Activated T-cell treated with anti-CD3 and anti-CD28 coated beads, Interleukin-2, amount 50 U/mL, for 1 hour (primary cell): ENCODE data around the gene PFN1.

Source experiments
- DNase-seq: peaks from one replicate; pipeline ENCODE4 v3.0.0-alpha.2; 2020

Gene PFN1

DNA sequence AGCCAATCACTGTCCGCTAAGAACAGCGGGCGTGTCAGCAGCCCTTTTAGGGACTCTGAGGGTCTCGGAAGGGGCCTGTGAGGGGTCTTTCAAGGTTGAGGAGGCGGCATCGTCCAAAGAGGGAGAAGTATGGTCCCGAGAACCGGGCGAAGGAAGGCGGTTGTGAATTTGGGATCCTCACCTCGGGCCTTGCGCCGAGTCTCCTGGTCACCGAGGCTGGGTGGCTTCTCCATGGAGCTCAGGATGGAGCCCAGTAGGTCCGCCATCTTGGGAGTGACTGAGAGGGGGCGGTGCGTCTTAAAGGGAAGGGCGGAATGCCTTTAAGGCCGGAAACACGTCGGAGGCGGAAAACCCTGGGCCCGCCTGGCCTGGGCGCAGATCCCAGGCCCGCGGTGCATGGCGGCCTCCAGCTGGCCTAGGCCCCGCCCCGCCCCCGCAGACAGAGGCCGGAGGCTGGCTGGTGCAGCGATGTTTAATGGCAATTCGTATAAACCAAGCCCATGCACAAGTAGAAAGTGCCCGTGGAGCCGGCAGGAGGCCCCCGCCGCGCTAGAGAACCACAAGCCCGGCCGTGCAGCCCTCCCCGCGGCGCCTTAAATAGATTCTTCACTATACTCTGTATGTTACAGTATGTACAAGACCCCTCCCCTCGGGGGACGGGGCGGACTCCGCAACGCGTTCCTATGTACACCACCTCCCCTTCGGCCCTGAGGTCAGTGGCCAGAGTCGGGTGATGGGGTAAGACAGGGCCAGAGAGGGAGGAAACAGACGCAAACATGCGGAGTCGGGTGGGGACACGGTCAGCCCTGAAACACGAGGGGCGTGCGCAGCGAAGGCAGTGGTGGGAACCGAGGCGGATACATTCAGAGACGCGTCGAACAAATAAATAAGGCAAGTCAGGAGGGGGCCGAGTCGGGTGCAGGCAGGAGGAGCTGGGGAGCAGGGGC, 19.5 kb upstream of the PFN1 start, which contains the start of gene SPAG7:
TSS of gene SPAG7 (minus strand) at position 279 of the 947 bp plus-strand sequence. CDS start at position 266, 13 bp downstream.
- peak; percentile 97 for DNase-seq

GRCh38 chr17:4966844-4967538, 18.7 kb upstream of the PFN1 start:
- no peak for DNase-seq

- DNase-seq = no peak
Measured at GRCh38 chr17:4965311-4965986, 17.1 kb upstream of the PFN1 start.

DNA sequence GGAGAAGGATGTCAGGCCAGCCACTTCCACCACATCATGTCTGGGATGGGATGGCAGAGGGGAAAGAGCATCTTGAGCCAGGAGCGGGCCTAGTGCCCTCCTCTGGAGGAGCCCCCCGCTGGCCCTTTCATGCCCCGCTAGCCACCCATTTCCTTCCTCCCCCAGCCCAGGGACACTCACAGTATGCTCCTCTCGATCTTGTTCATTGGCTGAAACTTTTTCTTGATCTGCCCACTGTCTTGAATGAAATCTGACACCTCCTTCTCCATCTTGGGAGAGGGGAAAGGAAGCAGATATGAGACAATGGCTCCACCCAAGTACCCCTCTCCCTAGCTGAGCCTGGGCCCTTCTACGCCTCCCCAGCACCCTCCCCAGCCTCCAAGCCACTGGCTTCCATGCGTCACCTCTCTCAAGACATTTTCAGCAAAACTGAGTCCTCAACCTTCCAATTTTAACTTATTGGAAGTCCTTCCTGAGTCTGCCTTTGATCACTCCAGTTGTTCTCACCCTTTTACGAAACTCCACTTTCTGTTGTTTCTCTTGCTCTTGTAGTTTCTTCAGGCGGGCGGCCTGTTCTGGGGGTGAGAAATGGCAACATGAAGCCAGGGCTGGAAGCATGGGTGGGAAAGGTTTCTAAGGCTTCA, 12.1 kb upstream of the PFN1 start:
- DNase-seq = no peak

DNA sequence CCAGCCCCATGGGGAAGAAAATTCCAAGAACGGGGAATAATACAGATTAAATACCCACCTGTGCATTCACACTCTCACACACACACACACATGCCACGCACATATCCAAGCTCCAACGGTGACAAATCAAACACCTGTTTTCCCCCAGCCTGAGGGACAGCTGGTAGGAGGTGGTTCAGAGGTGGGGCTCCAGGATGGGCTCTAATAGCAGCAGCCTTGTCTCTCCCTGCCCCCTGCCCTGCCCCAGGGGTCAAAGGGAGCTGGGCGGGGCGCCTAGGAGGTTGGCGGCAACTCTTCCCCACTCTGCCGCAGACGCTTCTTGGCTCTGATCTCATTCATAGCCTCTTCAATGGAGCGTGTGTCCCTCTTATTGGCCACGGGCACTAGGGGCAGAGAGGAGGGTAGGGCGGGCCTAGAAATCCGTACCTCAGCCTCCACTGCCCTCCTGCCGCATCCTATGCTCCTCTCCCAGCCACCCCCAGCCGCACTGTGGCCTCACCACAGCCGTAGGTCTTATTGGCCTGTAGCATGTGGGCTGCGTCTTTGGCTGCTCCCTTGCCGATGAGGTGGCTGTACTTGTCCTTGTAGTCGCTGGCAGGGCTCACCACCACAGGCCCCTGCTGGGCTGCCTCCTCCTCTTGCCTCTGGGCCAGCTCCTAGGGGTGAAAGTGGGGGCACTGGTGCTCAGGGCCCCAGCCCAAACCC, 11.1 kb upstream of the PFN1 start:
- DNase-seq = no peak

- no peak for DNase-seq
Measured at GRCh38 chr17:4958102-4958501, 9.8 kb upstream of the PFN1 start.

- DNase-seq = peak; percentile 54
Measured at GRCh38 chr17:4956493-4957061, 8.2 kb upstream of the PFN1 start.

- no peak for DNase-seq
Measured at GRCh38 chr17:4955091-4955490, 6.8 kb upstream of the PFN1 start.

- DNase-seq = no peak
Measured at GRCh38 chr17:4953451-4953961, 5.2 kb upstream of the PFN1 start.

- DNase-seq = no peak
Measured at GRCh38 chr17:4951486-4951885, 3.2 kb upstream of the PFN1 start.

DNA sequence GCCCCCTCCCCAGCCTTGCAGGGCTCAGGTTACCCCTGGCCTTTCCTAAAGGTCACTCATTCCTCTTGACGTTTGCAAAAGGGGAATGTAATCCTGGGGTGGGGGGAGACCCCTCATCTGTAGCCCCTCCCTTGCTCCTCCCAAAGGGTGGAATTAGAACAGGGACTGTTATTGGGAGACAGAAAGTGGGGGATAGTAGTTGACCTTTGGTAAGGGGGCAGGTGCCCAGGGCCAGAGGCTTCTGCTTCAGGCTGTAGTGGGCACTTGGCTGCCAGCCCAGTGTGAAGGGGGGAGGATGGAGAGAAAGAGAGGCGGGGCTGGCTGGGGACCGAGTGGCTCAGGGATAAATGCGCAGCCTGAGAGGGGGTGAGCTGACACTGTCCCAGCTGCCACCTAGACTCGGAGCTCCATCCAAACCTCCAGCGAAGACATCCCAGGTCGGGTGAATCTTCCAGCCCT, 2.4 kb upstream of the PFN1 start, which contains the start of gene ENO3:
TSS of gene ENO3 (plus strand) at position 374 of the 459 bp plus-strand sequence. CDS start 711 bp downstream, outside the sequence.
- no peak for DNase-seq

GRCh38 chr17:4950075-4950745, 1.9 kb upstream of the PFN1 start:
- DNase-seq = no peak

- peak; percentile 86 for DNase-seq
Measured at GRCh38 chr17:4949321-4950074, 1.2 kb upstream of the PFN1 start.

GRCh38 chr17:4948931-4949320, 596 bp upstream of the PFN1 start:
- peak; percentile 77 for DNase-seq

- DNase-seq = peak; percentile 72
Measured at GRCh38 chr17:4947411-4948165, 742 bp downstream of the PFN1 start.

- no peak for DNase-seq
Measured at GRCh38 chr17:4947010-4947410, 1.3 kb downstream of the PFN1 start.

DNA sequence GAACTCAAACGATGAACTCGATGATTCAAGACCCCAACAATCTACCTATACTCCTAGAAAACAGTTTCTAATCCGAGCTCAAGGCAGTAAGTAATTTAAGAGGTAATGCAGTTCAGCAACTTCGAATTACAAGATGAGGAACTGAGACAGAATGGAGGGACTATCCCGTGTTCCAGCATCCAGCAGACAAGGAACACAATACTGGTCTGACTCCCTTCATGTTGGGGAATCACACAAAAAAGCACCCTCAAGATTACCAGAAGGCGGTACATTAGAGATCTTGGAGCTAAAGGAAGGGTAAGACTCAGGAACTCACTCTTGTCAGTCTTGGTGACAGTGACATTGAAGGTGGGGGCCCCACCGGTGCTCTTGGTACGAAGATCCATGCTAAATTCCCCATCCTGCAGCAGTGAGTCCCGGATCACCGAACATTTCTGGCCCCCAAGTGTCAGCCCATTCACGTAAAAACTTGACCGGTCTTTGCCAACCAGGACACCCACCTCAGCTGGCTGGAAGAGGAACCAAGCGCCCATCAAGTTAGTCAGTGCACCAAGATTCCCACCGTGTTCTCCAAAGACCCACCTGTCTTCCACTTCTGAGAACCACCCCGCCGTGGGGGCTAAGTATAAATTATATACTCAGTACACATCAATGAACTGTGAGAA, 1.9 kb downstream of the PFN1 start:
- DNase-seq = no peak

GRCh38 chr17:4945944-4946280, 2.4 kb downstream of the PFN1 start:
- no peak for DNase-seq
